Neuronal stem cell (in vitro differentiated cells): ENCODE data around the gene PSME3IP1.
A peak's percentile ranks its signal among the peaks of the same experiment; 100 is the strongest.

Experiments
- DNase-seq: peaks from one replicate; pipeline ENCODE4 v3.0.0-alpha.2; 2013; ENCODE audit warnings: low spot score
- H2AFZ ChIP-seq: one replicate; pipeline ENCODE4 v1.6.1; 2013; ENCODE audit warnings: mild to moderate bottlenecking, low read length, inconsistent platforms
- H2AK5ac ChIP-seq: 2 replicates; pipeline ENCODE4 v1.6.1; 2013; ENCODE audit warnings: low read depth, mild to moderate bottlenecking, inconsistent platforms, low read length, moderate library complexity, mixed read lengths
- H2BK120ac ChIP-seq: 2 replicates; pipeline ENCODE4 v1.6.1; 2013; ENCODE audit warnings: low read depth, mild to moderate bottlenecking, inconsistent platforms, low read length, moderate library complexity, mixed read lengths
- H2BK12ac ChIP-seq: one replicate; pipeline ENCODE4 v1.6.1; 2013; ENCODE audit warnings: low read length, inconsistent platforms
- H2BK15ac ChIP-seq: 2 replicates; pipeline ENCODE4 v1.6.1; 2013; ENCODE audit warnings: mild to moderate bottlenecking, low read length, inconsistent platforms, mixed read lengths
- H2BK5ac ChIP-seq: one replicate; pipeline ENCODE4 v1.6.1; 2013; ENCODE audit warnings: inconsistent platforms, mild to moderate bottlenecking, low read length, moderate library complexity
- H3K14ac ChIP-seq: one replicate; pipeline ENCODE4 v1.6.1; 2013; ENCODE audit warnings: low read length, inconsistent platforms
- H3K18ac ChIP-seq: 2 replicates; pipeline ENCODE4 v1.6.1; 2013; ENCODE audit warnings: low read length, inconsistent platforms
- H3K23ac ChIP-seq: 2 replicates; pipeline ENCODE4 v1.6.1; 2013; ENCODE audit warnings: low read depth, mild to moderate bottlenecking, mixed read lengths, low read length, inconsistent platforms; ENCODE audit not compliant: poor library complexity
- H3K27ac ChIP-seq: replicated peaks from 3 replicates; pipeline ENCODE4 v1.5.1; 2013; ENCODE audit warnings: low read length, inconsistent platforms
- H3K27me3 ChIP-seq, 3 experiments: 2 replicates each; pipeline ENCODE4 v1.6.1; 2013; ENCODE audit warnings: low read length in 3 of 3, mild to moderate bottlenecking in 2 of 3, inconsistent platforms in 1 of 3, low read depth in 1 of 3, mixed read lengths in 1 of 3, moderate library complexity in 1 of 3; ENCODE audit not compliant: control insufficient read depth in 3 of 3, insufficient read depth in 3 of 3
- H3K36me3 ChIP-seq, 2 donors: replicated peaks in 1 of 2; 2 replicates each; pipeline ENCODE4 v1.6.1; 2013; ENCODE audit warnings: low read length in 2 of 2; ENCODE audit not compliant: control insufficient read depth in 2 of 2, insufficient read depth in 2 of 2
- H3K4ac ChIP-seq: 2 replicates; pipeline ENCODE4 v1.6.1; 2013; ENCODE audit warnings: inconsistent platforms, mild to moderate bottlenecking, low read length, moderate library complexity
- H3K4me1 ChIP-seq, 2 donors: 1 replicate in 1 of 2; 2 replicates in 1 of 2; pipeline ENCODE4 v1.6.1; 2013; ENCODE audit warnings: low read length in 2 of 2, low read depth in 1 of 2; ENCODE audit not compliant: control insufficient read depth in 2 of 2, insufficient read depth in 1 of 2
- H3K4me2 ChIP-seq: one replicate; pipeline ENCODE4 v1.6.1; 2013; ENCODE audit warnings: mild to moderate bottlenecking, low read length, inconsistent platforms; ENCODE audit not compliant: insufficient read depth, poor library complexity, severe bottlenecking
- H3K4me3 ChIP-seq, 2 donors: 2 replicates each; pipeline ENCODE4 v1.5.1; 2013; ENCODE audit warnings: low read length in 2 of 2, mild to moderate bottlenecking in 2 of 2, inconsistent platforms in 1 of 2, moderate library complexity in 1 of 2
- H3K79me1 ChIP-seq: one replicate; pipeline ENCODE4 v1.6.1; 2013; ENCODE audit warnings: low read depth, mild to moderate bottlenecking, inconsistent platforms, low read length, moderate library complexity
- H3K9ac ChIP-seq: one replicate; pipeline ENCODE4 v1.6.1; 2013; ENCODE audit warnings: mild to moderate bottlenecking, low read depth, low read length, inconsistent platforms; ENCODE audit not compliant: poor library complexity
- H3K9me3 ChIP-seq, 2 donors: replicated peaks in 1 of 2; 2 replicates each; pipeline versions ENCODE3 to v1.6.1; 2013; ENCODE audit warnings: low read length in 2 of 2, mild to moderate bottlenecking in 2 of 2, inconsistent platforms in 1 of 2, low read depth in 1 of 2, mixed read lengths in 1 of 2, moderate library complexity in 1 of 2; ENCODE audit not compliant: control insufficient read depth in 2 of 2, insufficient read depth in 1 of 2
- H4K8ac ChIP-seq: one replicate; pipeline ENCODE4 v1.6.1; 2013; ENCODE audit warnings: low read depth, mild to moderate bottlenecking, inconsistent platforms, low read length, moderate library complexity
- H4K91ac ChIP-seq: one replicate; pipeline ENCODE4 v1.6.1; 2013; ENCODE audit warnings: low read length, low read depth, mild to moderate bottlenecking, inconsistent platforms; ENCODE audit not compliant: poor library complexity
- WGBS, 2 donors: extraction: QIAGEN DNeasy Blood & Tissue Kit; methylation state at CpG; one replicate each; pipeline ENCODE4 v1.1.7; 2013; ENCODE audit warnings: missing lambda C conversion rate in 2 of 2, mixed read lengths in 1 of 2; ENCODE audit not compliant: insufficient read length in 2 of 2, insufficient replicate concordance in 1 of 2; ENCODE audit errors: extremely low coverage in 2 of 2; 5-methylcytosine and 5-hydroxymethylcytosine counted together

The PSME3IP1 gene

GRCh38 chr16:57178793-57179212, 7.0 kb downstream of the PSME3IP1 start:
- Histone ChIP-seq H3K79me1 (no peaks in the 10 kb centered on the region), H3K4ac (no peak overlapping the region), H2AFZ (no peak overlapping the region), H4K91ac (no peak overlapping the region), H2BK15ac (no peak overlapping the region), H3K27me3 (no peaks in the 10 kb centered on the region), H2BK120ac (no peak overlapping the region), H3K9me3 (no peaks in the 10 kb centered on the region), H2AK5ac (no peak overlapping the region), H3K9ac (no peak overlapping the region), H3K4me2 (no peak overlapping the region), H3K14ac (no peak overlapping the region), H3K18ac (no peak overlapping the region), H3K36me3 (peaks cover 0 to 5% of the 10 kb centered on the region in 2 donors), H2BK12ac (no peak overlapping the region), H3K4me1 (peaks cover 0 to 9% of the 10 kb centered on the region in 2 donors), H3K4me3 (no peak overlapping the region), H3K23ac (no peak overlapping the region), H2BK5ac (no peak overlapping the region), H3K27ac (no peak overlapping the region), H4K8ac (no peak overlapping the region)
- DNase-seq = no peak
- WGBS, 2 donors = no CpG with 5 or more reads among the region's 4 CpGs

GRCh38 chr16:57178196-57178595, 7.6 kb downstream of the PSME3IP1 start:
- H3K9me3 ChIP-seq = no peaks in the 10 kb centered on the region

GRCh38 chr16:57175896-57176295, 9.9 kb downstream of the PSME3IP1 start:
- no peak overlapping the region for H2BK5ac ChIP-seq
- DNase-seq = no peak
- H3K9me3 ChIP-seq = no peaks in the 10 kb centered on the region
- no peak overlapping the region for H4K91ac ChIP-seq
- no peak overlapping the region for H3K4me2 ChIP-seq
- H3K9ac ChIP-seq = no peak overlapping the region
- H3K18ac ChIP-seq = no peak overlapping the region
- H3K79me1 ChIP-seq = no peaks in the 10 kb centered on the region
- WGBS, 2 donors = no CpG with 5 or more reads among the region's 5 CpGs
- no peak overlapping the region for H3K23ac ChIP-seq
- H3K4me1 ChIP-seq = peaks cover 0 to 15% of the 10 kb centered on the region in 2 donors
- H2BK15ac ChIP-seq = no peak overlapping the region
- no peak overlapping the region for H3K27ac ChIP-seq
- no peak overlapping the region for H2BK120ac ChIP-seq
- H3K4me3 ChIP-seq = no peak overlapping the region
- H3K36me3 ChIP-seq = peaks cover 13 to 32% of the 10 kb centered on the region in 2 donors
- no peak overlapping the region for H3K4ac ChIP-seq
- H4K8ac ChIP-seq = no peak overlapping the region
- no peak overlapping the region for H2AK5ac ChIP-seq
- no peaks in the 10 kb centered on the region for H3K27me3 ChIP-seq
- H3K14ac ChIP-seq = no peak overlapping the region
- H2AFZ ChIP-seq = no peak overlapping the region
- no peak overlapping the region for H2BK12ac ChIP-seq

More at GRCh38 chr16:57178196-57178595, 7.6 kb downstream of the PSME3IP1 start:
- no peak overlapping the region for H3K23ac ChIP-seq
- peaks cover 0 to 8% of the 10 kb centered on the region in 2 donors for H3K4me1 ChIP-seq
- no peaks in the 10 kb centered on the region for H3K27me3 ChIP-seq
- no peak overlapping the region for H4K8ac ChIP-seq
- no peak overlapping the region for H2BK12ac ChIP-seq
- no peak overlapping the region for H2BK5ac ChIP-seq
- H3K14ac ChIP-seq = no peak overlapping the region
- H2BK15ac ChIP-seq = no peak overlapping the region
- no peak overlapping the region for H3K18ac ChIP-seq
- no CpG with 5 or more reads among the region's 3 CpGs for WGBS, 2 donors
- no peak overlapping the region for H2AK5ac ChIP-seq
- H4K91ac ChIP-seq = no peak overlapping the region
- no peak overlapping the region for H3K4me2 ChIP-seq
- H3K4ac ChIP-seq = no peak overlapping the region
- H2AFZ ChIP-seq = peak overlapping the region; percentile 27
- H3K9ac ChIP-seq = no peak overlapping the region
- no peak overlapping the region for H3K4me3 ChIP-seq
- no peak overlapping the region for H2BK120ac ChIP-seq
- no peak overlapping the region for H3K27ac ChIP-seq
- no peak for DNase-seq
- no peaks in the 10 kb centered on the region for H3K79me1 ChIP-seq
- H3K36me3 ChIP-seq = peaks cover 0 to 10% of the 10 kb centered on the region in 2 donors

GRCh38 chr16:57172721-57173290, 13.0 kb downstream of the PSME3IP1 start:
- Histone ChIP-seq H3K14ac (no peak overlapping the region), H2AFZ (no peak overlapping the region), H3K4ac (no peak overlapping the region), H3K79me1 (no peaks in the 10 kb centered on the region), H3K27me3 (no peaks in the 10 kb centered on the region), H4K8ac (no peak overlapping the region), H2BK5ac (no peak overlapping the region), H3K18ac (no peak overlapping the region), H4K91ac (no peak overlapping the region), H2AK5ac (no peak overlapping the region), H3K9ac (no peak overlapping the region), H3K36me3 (peaks cover 13 to 52% of the 10 kb centered on the region in 2 donors), H2BK120ac (no peak overlapping the region), H3K27ac (no peak overlapping the region), H2BK15ac (no peak overlapping the region), H3K23ac (no peak overlapping the region), H2BK12ac (no peak overlapping the region), H3K4me1 (peaks cover 2 to 20% of the 10 kb centered on the region in 2 donors), H3K9me3 (no peaks in the 10 kb centered on the region), H3K4me2 (no peak overlapping the region), H3K4me3 (no peak overlapping the region)
- no CpG with 5 or more reads among the region's 5 CpGs for WGBS, 2 donors
- DNase-seq = no peak
